ENCODE measurements around the gene ADO. TPM values are rescaled to one million over a fixed set of nuclear protein-coding genes. Genes with fewer than 3 reads are reported as not detected.

The ADO gene
- total and polyA plus RNA-seq, 10 of the 15 experiments (the other 5 are each of a cell fraction or from before 2014, with no cell fraction given) = 4.3 to 44.6 (median 18.7) TPM

- Histone ChIP-seq H2AFZ (ENCODE audit: control insufficient read depth, low read depth, low read length) (no peak overlapping the region), H3K79me2 (ENCODE audit: control insufficient read depth, insufficient read depth, low read length) (no peaks in the 10 kb centered on the region), H3K27me3 (replicated peaks in 1 of 2; ENCODE audit: control insufficient read depth in 2 of 2, insufficient read depth in 2 of 2, low read length in 1 of 2) (no peaks in the 10 kb centered on the region), H3K36me3 (ENCODE audit: control insufficient read depth in 2 of 2, insufficient read depth in 2 of 2, low read length in 1 of 2) (no peaks in the 10 kb centered on the region), H4K20me1 (ENCODE audit: control insufficient read depth, insufficient read depth) (no peaks in the 10 kb centered on the region), H3K9me3 (replicated peaks; ENCODE audit: control insufficient read depth, insufficient read depth, low read length) (peaks cover 9% of the 10 kb centered on the region), H3K4me2 (ENCODE audit: control insufficient read depth, insufficient read depth) (no peak overlapping the region), H3K4me1 (ENCODE audit: control insufficient read depth, insufficient read depth, low read length) (peaks cover 37% of the 10 kb centered on the region), H3K27ac (ENCODE audit: control insufficient read depth, insufficient read depth) (no peak overlapping the region), H3K4me3 (no peak overlapping the region), H3K9ac (ENCODE audit: control insufficient read depth, insufficient read depth, low read length) (no peak overlapping the region)
- no peak for FAIRE-seq
- intact Hi-C loops (cut with micrococcal nuclease; ENCODE audit: unreplicated experiment) = loop anchor here (5.0 to 10.0 kb wide), 2 partner anchors 141 to 303 kb away; no protein-coding TSS in a partner anchor
- in situ Hi-C loops (cut with MboI) = no loop called here
- ChIA-PET CTCF (interaction anchor here (0.8 to 2.9 kb wide), 10 partner anchors 8 to 160 kb away, joined by 3 to 12 read pairs (median 4); no protein-coding TSS in a partner anchor), SMC1A (ENCODE audit: uncharacterized antibody, unreplicated experiment) (interaction anchor here (0.6 to 4.6 kb wide), 16 partner anchors 8 to 307 kb away, joined by 3 to 22 read pairs (median 4); no protein-coding TSS in a partner anchor), RAD21 (ENCODE audit: unreplicated experiment) (interaction anchor here (0.7 to 4.7 kb wide), 15 partner anchors 9 to 307 kb away, joined by 3 to 33 read pairs (median 4); partner anchors contain the start of gene EGR2), POLR2A (interaction anchor here (0.6 to 1.5 kb wide), 2 partner anchors 19 to 56 kb away, joined by 4 read pairs; no protein-coding TSS in a partner anchor)
- ATAC-seq = no peak
- DNase-seq (ENCODE audit: low read depth, low spot score) = no peak
- no peak for TF ChIP-seq MEF2A (IDR thresholded peaks at IDR 0.05; ENCODE audit: insufficient read depth, low read depth, low read length)
- TF ChIP-seq RAD21 (IDR thresholded peaks at IDR 0.05; ENCODE audit: insufficient read depth, low read depth, low read length) = peak; percentile 54
- no peak for TF ChIP-seq USF2 (IDR thresholded peaks at IDR 0.05; ENCODE audit: borderline replicate concordance, low read depth, low read length)
- peak; percentile 7 to 38 (median 27); a peak in 3 of 6 replicates for TF ChIP-seq CTCF (IDR thresholded peaks at IDR 0.05 in 2 of 3, conservative IDR thresholded peaks at IDR 0.05 in 1 of 3; ENCODE audit: control insufficient read depth in 2 of 3, extremely low read depth in 1 of 3, insufficient read depth in 1 of 3, low read depth in 3 of 3, low read length in 3 of 3)
- WGBS (ENCODE audit: insufficient coverage, insufficient replicate concordance, low lambda C conversion rate, missing lambda C conversion rate) = 97% methylated on average over 2 of the region's 2 CpGs
- BruUV-seq (replicated peaks) = no TSS peak
Observed at GRCh38 chr10:62851442-62851841, 46.9 kb downstream of the ADO start.
